HL-60 (cell line): ENCODE measurements around the gene RPL27A.
A peak's percentile ranks its signal among the peaks of the same experiment; 100 is the strongest.

Experiments
- DNase-seq, 2 experiments: peaks; one replicate each; pipeline ENCODE4 v3.0.0-alpha.2; 2010 to 2020; ENCODE audit warnings: low read depth in 1 of 2, low spot score in 1 of 2
- H3K27ac ChIP-seq: fragments of 250-450 bp; sonication (Bioruptor Pico); replicated peaks from 2 replicates; pipeline ENCODE4 v1.5.1; 2020; ENCODE audit warnings: mild to moderate bottlenecking, moderate library complexity
- H3K27me3 ChIP-seq: fragments of 250-450 bp; sonication (Bioruptor Pico); 2 replicates; pipeline ENCODE4 v1.5.1; 2021; ENCODE audit warnings: mild to moderate bottlenecking, moderate library complexity; ENCODE audit not compliant: insufficient read depth, poor library complexity, severe bottlenecking
- H3K4me3 ChIP-seq: replicated peaks from 2 replicates; pipeline ENCODE4 v1.5.1; 2011; ENCODE audit warnings: mild to moderate bottlenecking, control low read depth, low read length; ENCODE audit not compliant: insufficient read depth
- GABPA ChIP-seq: IDR thresholded peaks from 2 replicates; pipeline ENCODE4 v1.6.1; 2012; ENCODE audit warnings: low read depth
- POLR2AphosphoS5 ChIP-seq: IDR thresholded peaks from 2 replicates; pipeline ENCODE4 v1.6.1; 2012; ENCODE audit warnings: low read depth
- SPI1 ChIP-seq: IDR thresholded peaks from 2 replicates; pipeline ENCODE4 v1.6.1; 2012; ENCODE audit warnings: low read depth, mild to moderate bottlenecking, borderline replicate concordance
- TF ChIP-seq, protein P1 (sequence below): IDR thresholded peaks from one replicate; pipeline ENCODE4 v1.5.1; 2011; ENCODE audit warnings: low read length, control low read depth, inconsistent platforms; ENCODE audit not compliant: insufficient read depth
- TF ChIP-seq, protein P2 (sequence below): IDR thresholded peaks from 2 replicates; pipeline ENCODE4 v1.6.1; 2012; ENCODE audit warnings: low read depth; ENCODE audit not compliant: insufficient replicate concordance

Gene RPL27A

DNA sequence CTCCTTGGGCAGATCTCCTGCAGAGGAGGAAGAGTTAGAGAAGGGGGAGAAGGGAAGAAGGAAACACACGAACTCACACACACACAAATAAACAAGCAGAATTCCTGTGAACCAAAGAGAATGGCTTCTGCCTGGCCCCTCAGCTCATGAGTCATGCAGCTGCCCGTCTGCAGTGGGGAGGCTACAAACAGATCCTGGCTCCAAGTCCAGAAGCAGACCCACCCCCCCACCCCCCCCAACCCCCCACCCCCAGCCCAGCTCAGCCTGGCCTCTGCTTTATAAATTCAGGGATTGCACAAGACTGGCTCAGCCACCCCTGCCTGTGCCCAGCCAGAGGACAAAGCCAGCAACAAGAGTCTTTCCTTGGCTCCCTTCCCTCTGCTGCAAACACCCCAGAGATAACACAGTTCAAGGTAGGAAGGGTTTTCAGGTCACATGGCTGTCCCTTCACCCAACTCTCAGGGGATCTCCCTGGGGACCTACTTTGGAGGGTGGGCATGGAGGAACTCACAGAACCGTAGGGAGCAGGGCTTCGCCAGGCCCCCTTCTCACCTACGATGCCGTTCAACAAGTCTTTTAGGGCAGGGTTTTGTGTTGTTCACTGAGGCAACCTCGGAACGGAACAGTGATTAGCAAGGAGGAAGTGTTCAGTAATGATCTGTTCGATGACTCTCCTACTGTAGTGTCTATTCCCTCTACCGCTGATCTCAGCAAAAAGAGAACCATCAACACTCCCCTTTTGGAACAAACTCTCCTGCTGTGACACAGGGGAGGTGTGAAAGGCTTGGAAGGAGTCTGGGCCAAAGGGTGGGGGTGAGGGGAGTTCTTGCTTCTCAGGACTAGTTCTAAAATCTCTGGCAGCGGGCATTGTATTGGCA, 35.5 kb downstream of the RPL27A start:
- no peak overlapping the region for H3K4me3 ChIP-seq
- DNase-seq, result peak in 1 of 2 experiments; percentile 24
- TF ChIP-seq, protein P1, sequence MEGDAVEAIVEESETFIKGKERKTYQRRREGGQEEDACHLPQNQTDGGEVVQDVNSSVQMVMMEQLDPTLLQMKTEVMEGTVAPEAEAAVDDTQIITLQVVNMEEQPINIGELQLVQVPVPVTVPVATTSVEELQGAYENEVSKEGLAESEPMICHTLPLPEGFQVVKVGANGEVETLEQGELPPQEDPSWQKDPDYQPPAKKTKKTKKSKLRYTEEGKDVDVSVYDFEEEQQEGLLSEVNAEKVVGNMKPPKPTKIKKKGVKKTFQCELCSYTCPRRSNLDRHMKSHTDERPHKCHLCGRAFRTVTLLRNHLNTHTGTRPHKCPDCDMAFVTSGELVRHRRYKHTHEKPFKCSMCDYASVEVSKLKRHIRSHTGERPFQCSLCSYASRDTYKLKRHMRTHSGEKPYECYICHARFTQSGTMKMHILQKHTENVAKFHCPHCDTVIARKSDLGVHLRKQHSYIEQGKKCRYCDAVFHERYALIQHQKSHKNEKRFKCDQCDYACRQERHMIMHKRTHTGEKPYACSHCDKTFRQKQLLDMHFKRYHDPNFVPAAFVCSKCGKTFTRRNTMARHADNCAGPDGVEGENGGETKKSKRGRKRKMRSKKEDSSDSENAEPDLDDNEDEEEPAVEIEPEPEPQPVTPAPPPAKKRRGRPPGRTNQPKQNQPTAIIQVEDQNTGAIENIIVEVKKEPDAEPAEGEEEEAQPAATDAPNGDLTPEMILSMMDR, result no peak
- TF ChIP-seq SPI1 (no peak), GABPA (no peak), POLR2AphosphoS5 (no peak)
- TF ChIP-seq, protein P2, sequence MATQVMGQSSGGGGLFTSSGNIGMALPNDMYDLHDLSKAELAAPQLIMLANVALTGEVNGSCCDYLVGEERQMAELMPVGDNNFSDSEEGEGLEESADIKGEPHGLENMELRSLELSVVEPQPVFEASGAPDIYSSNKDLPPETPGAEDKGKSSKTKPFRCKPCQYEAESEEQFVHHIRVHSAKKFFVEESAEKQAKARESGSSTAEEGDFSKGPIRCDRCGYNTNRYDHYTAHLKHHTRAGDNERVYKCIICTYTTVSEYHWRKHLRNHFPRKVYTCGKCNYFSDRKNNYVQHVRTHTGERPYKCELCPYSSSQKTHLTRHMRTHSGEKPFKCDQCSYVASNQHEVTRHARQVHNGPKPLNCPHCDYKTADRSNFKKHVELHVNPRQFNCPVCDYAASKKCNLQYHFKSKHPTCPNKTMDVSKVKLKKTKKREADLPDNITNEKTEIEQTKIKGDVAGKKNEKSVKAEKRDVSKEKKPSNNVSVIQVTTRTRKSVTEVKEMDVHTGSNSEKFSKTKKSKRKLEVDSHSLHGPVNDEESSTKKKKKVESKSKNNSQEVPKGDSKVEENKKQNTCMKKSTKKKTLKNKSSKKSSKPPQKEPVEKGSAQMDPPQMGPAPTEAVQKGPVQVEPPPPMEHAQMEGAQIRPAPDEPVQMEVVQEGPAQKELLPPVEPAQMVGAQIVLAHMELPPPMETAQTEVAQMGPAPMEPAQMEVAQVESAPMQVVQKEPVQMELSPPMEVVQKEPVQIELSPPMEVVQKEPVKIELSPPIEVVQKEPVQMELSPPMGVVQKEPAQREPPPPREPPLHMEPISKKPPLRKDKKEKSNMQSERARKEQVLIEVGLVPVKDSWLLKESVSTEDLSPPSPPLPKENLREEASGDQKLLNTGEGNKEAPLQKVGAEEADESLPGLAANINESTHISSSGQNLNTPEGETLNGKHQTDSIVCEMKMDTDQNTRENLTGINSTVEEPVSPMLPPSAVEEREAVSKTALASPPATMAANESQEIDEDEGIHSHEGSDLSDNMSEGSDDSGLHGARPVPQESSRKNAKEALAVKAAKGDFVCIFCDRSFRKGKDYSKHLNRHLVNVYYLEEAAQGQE, result no peak
- H3K27ac ChIP-seq, result no peak overlapping the region
- no peaks in the 10 kb centered on the region for H3K27me3 ChIP-seq

DNA sequence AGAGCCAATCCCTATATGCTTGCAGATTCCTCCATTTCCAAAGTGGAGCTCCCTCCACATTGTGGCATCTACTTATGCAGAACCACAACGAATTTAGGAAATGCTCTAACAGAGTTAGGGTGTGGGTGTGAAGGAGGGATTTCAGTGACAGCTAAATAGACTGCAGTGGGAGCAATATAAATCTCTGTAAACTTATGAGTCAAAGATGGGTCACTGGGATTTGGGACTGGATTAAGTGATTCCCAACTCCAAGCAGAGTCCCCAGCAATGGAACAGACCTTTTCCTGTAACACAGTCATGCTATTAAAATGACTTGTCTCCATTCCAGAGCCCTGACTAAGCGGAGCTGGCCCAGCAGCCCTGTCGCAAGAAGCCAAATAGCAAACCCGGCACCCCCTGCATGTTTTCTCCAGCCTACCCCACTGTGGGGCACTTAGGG, 36.6 kb downstream of the RPL27A start:
- DNase-seq, result no peak
- TF ChIP-seq POLR2AphosphoS5 (no peak), GABPA (no peak), SPI1 (no peak)
- TF ChIP-seq, protein P2, result no peak
- TF ChIP-seq, protein P1, result no peak
- H3K4me3 ChIP-seq, result no peak overlapping the region
- no peaks in the 10 kb centered on the region for H3K27me3 ChIP-seq
- no peak overlapping the region for H3K27ac ChIP-seq

DNA sequence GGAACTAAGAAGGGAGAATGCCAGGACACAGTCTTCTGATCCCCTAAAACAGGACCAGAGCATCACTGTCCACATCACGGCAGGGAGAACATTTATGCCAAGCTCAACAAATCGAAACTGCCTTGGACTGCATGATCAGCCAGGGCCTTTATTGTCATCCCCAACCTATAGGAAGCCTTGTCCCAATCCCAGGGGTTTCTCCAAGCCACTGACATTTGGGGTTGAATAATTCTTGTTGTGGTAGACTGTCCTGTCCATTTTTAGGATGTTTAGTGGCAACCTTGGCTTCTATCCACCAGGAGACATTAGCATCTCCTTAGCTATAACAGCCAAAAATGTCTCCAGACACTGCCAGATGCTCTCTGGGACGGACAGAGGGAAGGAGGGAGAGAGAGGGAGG, 37.1 kb downstream of the RPL27A start:
- DNase-seq, result no peak
- Histone ChIP-seq H3K27me3 (no peaks in the 10 kb centered on the region), H3K4me3 (no peak overlapping the region), H3K27ac (no peak overlapping the region)
- TF ChIP-seq, protein P1, result no peak
- no peak for TF ChIP-seq SPI1
- no peak for TF ChIP-seq POLR2AphosphoS5
- TF ChIP-seq GABPA, result no peak
- TF ChIP-seq, protein P2, result no peak
